Left lung (tissue), 10 donors: Measurements from ENCODE around the gene VPS13A. TPM values are rescaled to one million over a fixed set of nuclear protein-coding genes. Genes with fewer than 3 reads are reported as not detected.

Source experiments
- ATAC-seq: fragments of 200-7000 bp; cut with Tn5 transposase; one replicate; pipeline ENCODE4 v1.9.1; 2020; ENCODE audit warnings: moderate library complexity
- DNase-seq, 4 donors: peaks; one replicate each; pipeline ENCODE4 v3.0.0-alpha.2; 2013 to 2020
- H3K27ac ChIP-seq, 2 donors: fragments of 200-600 bp; sonication (generic) in 1 of 2; one replicate each; pipeline versions ENCODE4 v1.5.0 to v1.8.0; 2020 to 2021
- H3K27me3 ChIP-seq, 2 donors: fragments of 200-600 bp; sonication (generic) in 1 of 2; one replicate each; pipeline versions ENCODE4 v1.5.0 to v1.8.0; 2020 to 2021
- H3K36me3 ChIP-seq, 2 donors: fragments of 200-600 bp; sonication (generic) in 1 of 2; one replicate each; pipeline versions ENCODE4 v1.5.0 to v1.8.0; 2020 to 2021
- H3K4me1 ChIP-seq, 2 donors: fragments of 200-600 bp; one replicate each; pipeline ENCODE4 v1.8.0; 2021
- H3K4me3 ChIP-seq, 2 donors: fragments of 200-600 bp; sonication (generic) in 1 of 2; one replicate each; pipeline versions ENCODE4 v1.5.0 to v1.8.0; 2020 to 2021; ENCODE audit warnings: mild to moderate bottlenecking in 1 of 2
- H3K9me3 ChIP-seq, 2 donors: fragments of 200-600 bp; sonication (generic) in 1 of 2; one replicate each; pipeline versions ENCODE4 v1.5.0 to v1.8.0; 2020 to 2021
- CTCF ChIP-seq, 2 donors: fragments of 200-600 bp; sonication (generic) in 1 of 2; IDR thresholded peaks; one replicate each; pipeline versions ENCODE4 v1.5.0 to v1.8.0; 2021; ENCODE audit warnings: antibody characterized with exemption in 2 of 2
- intact Hi-C, 2 donors: fragments of 100-400 bp; cut with DNase I; formaldehyde crosslinking; loops; one replicate each; pipeline versions ENCODE4 v1.11.2 to v1.14.2; 2022
- polyA plus RNA-seq, 6 donors: library from polyadenylated mRNA; unstranded; fragments of 120-200 nt; gene quantifications; one replicate each; pipeline ENCODE4 v1.2.1, GENCODE V29; 2013; ENCODE audit not compliant: insufficient read length in 6 of 6
- total RNA-seq, 2 donors: library from RNA; stranded (reverse); fragmentation: NEBNext Ultra II Directional; extraction: Animal tissue kit (Norgen Biotek cat#: 25700); gene quantifications; one replicate each; pipeline ENCODE4 v1.2.1, GENCODE V29; 2021
- donor health status: DM: no; HTN: yes; CAD: no.
- donor health status: DM: no; HTN: no; CAD: no.

Gene VPS13A
- total and polyA plus RNA-seq, 8 donors, result 19.7 to 36.1 (median 28.7) TPM

- H3K4me1 ChIP-seq, result peaks cover 10 to 22% of the 10 kb centered on the region in 2 donors
- ATAC-seq (peak; percentile 93), DNase-seq (peak in 3 of 4 donors; percentile 58 to 85 (median 84))
- peak; percentile 89 to 98 for TF ChIP-seq CTCF (IDR thresholded peaks at IDR 0.05)
- H3K27ac ChIP-seq, result peak overlapping the region in 1 of 2 donors; percentile 30
- H3K9me3 ChIP-seq, result no peaks in the 10 kb centered on the region
- H3K36me3 ChIP-seq, result no peaks in the 10 kb centered on the region
- no peak overlapping the region for H3K4me3 ChIP-seq
- intact Hi-C loops, result loop anchor here in 1 of 2 donors (10.0 kb wide), 1 partner anchor 298 kb away; no protein-coding TSS in a partner anchor
- no peaks in the 10 kb centered on the region for H3K27me3 ChIP-seq
These were observed 279.6 kb downstream of the VPS13A start for GRCh38 chr9:77456829-77457437.

- ATAC-seq (peak; percentile 93), DNase-seq (peak in 3 of 4 donors; percentile 65 to 79 (median 72))
- no peak overlapping the region for H3K4me3 ChIP-seq
- no peaks in the 10 kb centered on the region for H3K36me3 ChIP-seq
- peak overlapping the region in 1 of 2 donors; percentile 9 for H3K27ac ChIP-seq
- H3K4me1 ChIP-seq, result peaks cover 10 to 22% of the 10 kb centered on the region in 2 donors
- intact Hi-C loops, result loop anchor here in 1 of 2 donors (10.0 kb wide), 1 partner anchor 297 kb away; no protein-coding TSS in a partner anchor
- no peaks in the 10 kb centered on the region for H3K9me3 ChIP-seq
- TF ChIP-seq CTCF (IDR thresholded peaks at IDR 0.05), result peak; percentile 79 to 82
- H3K27me3 ChIP-seq, result no peaks in the 10 kb centered on the region
These were observed 280.7 kb downstream of the VPS13A start for GRCh38 chr9:77457916-77458592.

- Histone ChIP-seq H3K36me3 (no peaks in the 10 kb centered on the region), H3K9me3 (no peaks in the 10 kb centered on the region), H3K27ac (no peak overlapping the region), H3K27me3 (no peaks in the 10 kb centered on the region), H3K4me1 (peaks cover 10 to 16% of the 10 kb centered on the region in 2 donors), H3K4me3 (no peak overlapping the region)
- no peak for ATAC-seq
- DNase-seq, result no peak
- TF ChIP-seq CTCF (IDR thresholded peaks at IDR 0.05), result no peak
- intact Hi-C loops, result no loop called here
These were observed 283.6 kb downstream of the VPS13A start for GRCh38 chr9:77460938-77461337.

GRCh38 chr9:77462066-77462465 is 284.7 kb downstream of the VPS13A start:
- no peak for TF ChIP-seq CTCF (IDR thresholded peaks at IDR 0.05)
- no peaks in the 10 kb centered on the region for H3K9me3 ChIP-seq
- ATAC-seq (no peak), DNase-seq (no peak)
- no peaks in the 10 kb centered on the region for H3K27me3 ChIP-seq
- H3K4me1 ChIP-seq, result peaks cover 8 to 12% of the 10 kb centered on the region in 2 donors
- H3K4me3 ChIP-seq, result no peak overlapping the region
- no peaks in the 10 kb centered on the region for H3K36me3 ChIP-seq
- intact Hi-C loops, result no loop called here
- no peak overlapping the region for H3K27ac ChIP-seq

GRCh38 chr9:77463151-77463550 is 285.8 kb downstream of the VPS13A start:
- intact Hi-C loops, result no loop called here
- Histone ChIP-seq H3K9me3 (no peaks in the 10 kb centered on the region), H3K4me1 (peaks cover 0 to 1% of the 10 kb centered on the region in 2 donors), H3K27ac (no peak overlapping the region), H3K4me3 (no peak overlapping the region), H3K27me3 (no peaks in the 10 kb centered on the region), H3K36me3 (no peaks in the 10 kb centered on the region)
- no peak for TF ChIP-seq CTCF (IDR thresholded peaks at IDR 0.05)
- no peak for ATAC-seq
- peak in 2 of 4 donors; percentile 39 to 57 for DNase-seq
